ENCODE data around the gene ROR2. TPM values are rescaled to one million over a fixed set of nuclear protein-coding genes. Genes with fewer than 3 reads are reported as not detected.
"Not testable (repeated sequence)": the region's sequence is repeated elsewhere in the genome, so short reads cannot be mapped to it uniquely, and the experiment has no call there.

ROR2 gene
- total RNA-seq, 1 donor from 2014 or later: 7.4 TPM

DNA sequence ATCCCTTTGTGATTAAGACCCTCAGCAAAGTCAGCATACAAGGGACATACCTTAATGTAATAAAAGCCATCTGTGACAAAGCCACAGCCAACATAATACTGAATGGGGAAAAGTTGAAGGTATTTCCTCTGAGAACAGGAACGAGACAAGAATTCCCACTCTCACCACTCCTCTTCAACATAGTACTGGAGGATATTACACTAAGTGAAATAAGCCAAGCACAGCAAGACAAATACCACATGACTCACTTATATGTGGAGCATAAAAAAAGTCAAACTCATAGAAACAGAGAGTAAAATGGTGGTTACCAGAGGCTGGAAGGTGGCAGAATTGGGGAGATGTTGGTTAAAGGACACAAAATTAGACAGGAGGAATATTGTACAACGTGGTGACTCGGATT is 408.3 kb downstream of the ROR2 start:
- intact Hi-C loops (cut with micrococcal nuclease): loop anchor here (5.0 kb wide), 1 partner anchor 509 kb away; no protein-coding TSS in a partner anchor

DNA sequence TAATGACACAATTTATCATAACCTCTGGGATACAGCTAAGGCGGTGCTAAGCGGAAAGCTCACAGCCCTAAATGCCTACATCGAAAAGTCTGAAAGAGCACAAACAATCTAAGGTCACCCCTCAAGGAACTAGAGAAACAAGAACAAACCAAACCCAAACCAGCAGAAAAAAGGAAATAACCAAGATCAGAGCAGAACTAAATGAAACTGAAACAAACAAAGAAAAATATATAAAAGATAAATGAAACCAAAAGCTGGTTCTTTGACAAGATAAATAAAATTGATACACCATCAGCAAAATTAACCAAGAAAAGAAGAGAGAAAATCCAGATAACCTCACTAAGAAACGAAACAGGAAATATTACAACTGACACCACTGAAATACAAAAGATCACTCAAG is 409.5 kb downstream of the ROR2 start:
- intact Hi-C loops (cut with micrococcal nuclease): loop anchor here (5.0 kb wide), 1 partner anchor 508 kb away; no protein-coding TSS in a partner anchor

DNA sequence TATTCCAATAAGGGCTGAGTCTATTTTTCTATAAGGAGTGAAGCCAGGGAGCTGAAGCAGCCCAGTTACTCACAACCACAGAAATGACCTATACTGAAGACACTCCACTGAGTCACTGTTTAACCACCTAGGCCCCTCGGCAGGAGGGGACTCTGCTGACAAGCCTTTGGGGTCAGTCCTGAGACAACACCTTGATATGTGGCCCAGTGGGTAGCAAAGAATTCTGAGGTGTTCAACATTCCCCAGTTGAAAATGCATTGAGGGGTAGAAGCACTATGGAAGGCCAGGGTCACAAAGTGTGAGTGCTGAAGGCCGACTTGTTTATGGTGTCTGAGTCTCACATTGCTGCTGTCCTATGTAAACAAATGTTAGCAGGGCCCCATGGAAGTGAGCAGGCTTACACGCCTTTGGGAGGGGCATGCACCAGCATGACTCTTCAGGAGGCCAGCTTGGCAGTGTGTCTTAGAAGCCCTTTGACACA is 413.8 kb downstream of the ROR2 start:
- intact Hi-C loops (cut with micrococcal nuclease): no loop called here

DNA sequence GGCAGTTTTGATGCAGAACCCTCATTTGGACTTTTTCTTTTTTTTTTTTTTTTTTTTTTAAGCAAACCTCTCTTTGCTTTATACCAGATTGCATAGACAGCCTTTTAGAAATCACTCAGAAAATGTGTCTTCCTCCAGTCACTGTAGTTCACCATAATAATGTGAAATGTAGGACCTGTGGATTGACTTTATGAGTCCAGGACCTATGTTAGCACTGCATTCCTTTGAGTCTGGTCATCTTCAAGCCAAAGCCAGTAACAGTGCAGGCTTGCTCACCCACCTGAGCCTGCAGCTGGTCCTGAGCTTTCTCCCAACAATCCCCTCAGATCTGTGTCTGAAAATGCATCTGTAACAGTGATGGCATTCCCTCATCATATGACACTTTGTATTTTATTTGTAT is 415.7 kb downstream of the ROR2 start:
- intact Hi-C loops (cut with micrococcal nuclease): no loop called here

DNA sequence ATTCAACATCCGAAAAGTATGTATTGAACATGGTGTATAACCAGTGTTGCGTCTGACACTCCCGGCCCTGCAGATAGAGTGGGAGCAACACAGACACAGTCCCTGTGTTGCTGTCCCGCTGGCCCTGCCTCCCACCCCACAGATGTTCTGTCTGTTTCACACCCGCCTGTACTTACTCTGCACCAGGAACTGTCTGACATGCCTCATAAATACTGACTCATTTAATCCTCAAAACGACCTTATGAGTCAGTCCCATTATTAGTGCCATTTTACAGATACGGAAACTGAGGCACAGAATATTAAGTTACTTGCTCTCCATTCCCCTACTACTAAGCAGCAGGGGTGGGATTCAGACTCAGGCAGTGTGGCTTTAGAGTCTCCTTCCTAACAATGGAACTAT is 416.6 kb downstream of the ROR2 start:
- intact Hi-C loops (cut with micrococcal nuclease): no loop called here

DNA sequence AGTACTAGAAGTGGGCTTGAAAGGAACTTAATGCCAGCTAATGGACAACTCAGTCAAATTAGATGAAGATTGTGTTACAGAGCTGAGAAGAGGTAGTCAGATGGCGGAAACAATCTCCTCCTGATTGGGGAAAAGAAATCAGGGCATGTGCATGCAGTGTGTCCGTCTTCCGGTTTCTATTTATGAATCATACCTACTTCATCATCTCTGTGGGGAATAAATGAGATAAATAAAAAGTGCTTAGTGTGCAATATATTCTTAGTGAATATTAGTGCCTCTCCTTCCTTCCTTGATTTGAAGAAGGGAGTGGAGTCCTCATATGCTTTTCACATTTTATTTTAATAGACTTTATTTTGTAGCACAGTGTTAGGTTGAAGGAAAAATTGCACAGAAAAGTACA is 417.7 kb downstream of the ROR2 start:
- intact Hi-C loops (cut with micrococcal nuclease): no loop called here

DNA sequence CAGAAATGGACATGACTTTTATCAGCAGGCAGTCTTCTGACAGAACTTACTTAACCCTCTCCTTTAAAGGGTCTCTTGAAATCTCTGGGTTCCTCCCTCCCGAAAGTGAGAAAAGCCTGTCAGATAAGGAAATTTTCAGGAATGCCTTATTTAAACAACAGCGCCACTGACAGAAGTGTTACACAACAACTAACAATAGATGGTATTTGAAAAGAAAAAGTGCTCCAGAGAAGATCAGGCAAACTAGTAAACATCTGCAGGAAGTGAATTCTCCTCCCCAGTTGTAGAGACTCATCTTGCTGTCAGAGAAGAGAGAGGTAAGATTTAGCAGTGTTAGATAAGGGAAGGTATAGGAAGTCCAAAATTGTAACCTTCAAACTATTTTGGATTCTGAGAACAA is 419.2 kb downstream of the ROR2 start:
- intact Hi-C loops (cut with micrococcal nuclease): no loop called here

DNA sequence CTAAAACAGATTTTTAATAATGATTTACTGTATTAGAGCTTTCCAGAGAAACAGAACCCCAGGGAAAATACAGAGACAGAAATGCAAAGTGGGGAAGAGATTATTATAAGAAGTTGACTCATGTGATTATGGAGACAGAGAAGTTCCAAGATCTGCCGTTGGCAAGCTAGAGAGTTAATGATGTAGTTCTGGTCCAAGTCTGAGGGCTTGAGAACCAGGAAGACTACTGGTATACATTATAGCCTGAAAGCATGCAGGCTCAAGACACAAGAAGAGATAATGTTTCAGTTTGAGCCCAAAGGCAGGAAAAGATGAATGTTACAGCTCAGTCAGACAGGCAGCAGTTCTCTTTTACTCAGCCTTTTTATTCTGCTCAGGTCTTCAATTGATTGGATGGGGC is 427.5 kb downstream of the ROR2 start:
- intact Hi-C loops (cut with micrococcal nuclease): no loop called here

DNA sequence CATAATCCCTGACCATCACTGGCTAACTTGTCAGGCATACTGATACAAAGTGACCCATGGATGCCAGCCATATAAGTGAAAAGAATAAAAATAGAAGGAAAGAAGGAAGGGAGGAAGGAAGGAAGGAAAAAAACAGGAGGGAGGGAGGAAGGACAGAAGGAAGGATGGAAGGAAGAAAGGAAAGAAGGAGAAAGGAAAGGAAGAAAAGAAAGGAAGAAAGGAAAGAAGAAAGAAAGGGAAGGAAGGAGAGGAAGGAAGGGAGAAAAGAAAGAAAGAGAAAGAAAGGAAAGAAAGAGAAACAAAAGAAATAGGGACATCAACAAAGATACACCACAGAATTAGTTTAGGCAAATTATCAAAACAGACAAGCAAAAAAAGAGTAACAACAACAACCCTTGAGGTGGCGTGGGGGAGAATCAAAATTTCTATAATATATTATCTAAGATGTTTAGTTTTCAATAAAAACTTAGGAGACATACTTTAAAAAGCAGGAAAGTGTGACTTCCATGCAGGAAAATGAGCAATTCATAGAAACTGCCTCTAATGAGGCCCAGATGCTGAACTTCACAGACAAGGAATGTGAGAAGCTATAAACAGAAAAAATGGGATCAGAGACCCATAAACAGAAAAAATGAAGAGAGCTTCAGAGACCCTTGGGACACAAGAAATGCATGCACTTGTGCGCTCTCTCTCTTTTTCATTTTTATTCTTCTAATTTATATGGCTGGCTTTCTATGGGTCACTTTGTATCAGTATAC is 430.3 kb downstream of the ROR2 start:
- intact Hi-C loops (cut with micrococcal nuclease): no loop called here

DNA sequence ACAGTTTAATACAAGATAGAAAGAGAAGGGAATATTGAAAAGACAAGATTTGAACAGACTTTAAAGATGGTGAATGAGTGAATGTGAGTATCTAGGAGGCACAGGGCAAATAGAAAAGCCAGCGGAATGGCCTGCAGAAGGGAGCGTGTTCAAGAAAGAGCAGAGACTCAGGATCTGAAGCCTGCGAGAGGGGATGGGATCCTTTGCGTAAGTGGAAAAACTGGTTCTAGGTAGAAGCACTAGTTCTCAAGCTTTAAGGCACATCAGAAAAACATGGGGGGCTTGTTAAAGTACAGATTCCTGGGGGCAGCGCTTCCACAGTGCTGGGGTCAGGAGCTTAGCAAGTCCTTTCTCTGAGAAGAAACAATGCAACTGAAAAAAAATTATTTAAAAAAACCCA is 431.6 kb downstream of the ROR2 start:
- intact Hi-C loops (cut with micrococcal nuclease): no loop called here

DNA sequence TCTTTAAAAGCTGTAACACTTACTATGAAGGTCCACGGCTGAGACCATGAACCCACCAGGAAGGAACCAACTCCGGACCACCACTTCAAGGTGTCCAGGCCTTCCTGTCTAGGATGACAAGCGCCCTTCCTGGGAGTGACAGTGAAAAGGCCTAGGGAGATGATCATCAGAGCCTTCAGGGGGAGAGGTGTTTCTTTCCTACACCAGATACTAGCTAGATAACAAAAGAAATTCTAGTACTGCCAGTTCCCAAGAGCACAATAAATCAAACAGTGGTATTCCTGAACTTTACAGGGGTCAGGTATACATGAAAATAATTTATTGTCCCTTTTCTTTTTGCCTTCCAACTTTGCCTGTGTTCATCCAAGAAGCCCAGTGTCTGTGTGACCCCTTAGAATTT is 432.2 kb downstream of the ROR2 start:
- intact Hi-C loops (cut with micrococcal nuclease): no loop called here

DNA sequence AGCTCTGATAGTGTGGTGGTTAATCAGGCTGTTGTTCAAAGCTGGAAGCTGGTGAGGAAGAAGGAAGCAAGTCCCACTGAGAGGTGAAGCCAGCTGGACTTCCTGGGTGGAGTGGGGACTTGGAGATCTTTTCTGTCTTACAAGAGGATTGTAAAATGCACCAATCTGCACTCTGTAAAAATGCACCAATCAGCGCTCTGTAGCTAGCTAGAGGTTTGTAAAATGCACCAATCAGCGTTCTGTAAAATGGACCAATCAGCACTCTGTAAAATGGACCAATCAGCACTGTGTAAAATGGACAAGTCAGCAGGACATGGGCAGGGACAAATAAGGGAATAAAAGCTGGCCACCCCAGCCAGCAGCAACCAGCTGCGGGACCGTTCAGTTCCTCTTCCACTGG is 432.7 kb downstream of the ROR2 start:
- intact Hi-C loops (cut with micrococcal nuclease): not testable (repeated sequence)

DNA sequence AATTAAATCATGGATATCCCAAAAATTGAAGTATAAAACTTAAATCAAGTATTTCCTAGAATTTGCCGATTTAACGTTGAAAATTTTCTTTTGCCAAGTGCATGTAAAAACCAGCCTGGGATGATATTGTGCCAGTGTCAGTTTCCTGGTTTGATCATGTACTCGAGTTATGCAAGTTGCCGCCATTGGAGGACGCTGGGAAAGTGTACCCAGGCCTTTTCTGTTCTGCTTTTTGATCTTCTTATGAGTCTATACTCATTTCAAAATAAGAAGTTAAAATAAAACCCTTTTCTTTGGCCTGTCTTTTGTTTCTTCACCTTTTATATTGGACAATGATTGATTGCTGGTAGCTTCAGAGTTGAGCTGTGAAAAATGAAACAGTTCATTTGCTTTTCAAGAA is 433.3 kb downstream of the ROR2 start:
- intact Hi-C loops (cut with micrococcal nuclease): no loop called here

DNA sequence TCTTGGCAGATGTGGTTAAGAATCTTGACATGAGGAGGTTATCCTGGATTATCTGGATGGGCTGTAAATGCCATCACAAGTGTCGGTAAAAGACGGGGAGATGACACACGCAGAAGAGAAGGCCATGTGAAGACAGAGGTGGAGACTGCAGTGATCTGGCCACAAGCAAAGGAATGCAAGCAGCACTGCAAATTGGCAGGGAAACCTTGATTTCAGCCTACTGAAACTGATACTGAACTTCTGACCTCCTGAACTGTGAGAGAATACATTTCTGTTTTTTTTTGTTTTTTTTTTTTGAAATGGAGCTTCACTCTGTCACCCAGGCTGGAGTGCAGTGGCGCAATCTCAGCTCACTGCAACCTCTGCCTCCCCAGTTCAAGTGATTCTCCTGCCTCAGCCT is 433.9 kb downstream of the ROR2 start:
- intact Hi-C loops (cut with micrococcal nuclease): no loop called here

DNA sequence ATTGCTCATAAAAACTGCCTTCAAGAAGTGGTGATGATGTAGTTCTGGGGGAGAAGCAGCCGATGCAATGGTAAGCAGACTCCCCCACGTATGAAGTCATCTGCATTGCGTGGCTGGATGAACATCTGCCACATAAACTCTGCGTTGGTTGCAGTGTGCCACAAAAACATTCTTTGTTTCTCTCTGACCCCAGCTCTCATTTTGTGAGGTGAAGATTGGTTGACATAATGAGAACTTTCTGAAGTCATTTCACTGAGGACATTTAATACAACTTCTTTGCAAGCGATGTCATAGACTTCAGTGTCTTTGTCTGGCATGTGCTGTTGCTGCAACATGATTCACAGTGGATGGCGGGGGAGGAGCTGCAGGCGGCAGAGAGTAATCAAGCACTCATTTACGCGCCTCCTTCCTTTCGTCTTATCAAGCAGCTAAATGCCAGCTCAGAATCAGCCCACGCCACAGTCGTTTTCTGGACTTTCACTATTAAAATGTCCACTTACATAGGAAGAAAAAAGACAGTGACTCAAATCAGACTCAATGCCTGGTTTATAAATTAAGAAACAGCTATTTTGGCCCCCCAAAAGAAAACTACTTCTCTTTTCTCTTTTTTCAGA is 434.8 kb downstream of the ROR2 start:
- intact Hi-C loops (cut with micrococcal nuclease): no loop called here

Other genes with a start within 250 kb of the ROR2 start
- gene SPTLC1, start 165.2 kb upstream of the ROR2 start, total RNA-seq: 66.1 and 69.3 TPM in 2 replicates

All from T-helper 1 cell treated with Interleukin-12 subunit alpha and Interleukin-12 subunit beta and Interleukin-4 antibody, amounts not matched to agents 30 ng/mL and 1 ng/mL, for 36 hours (primary cell).